ENCODE results near the gene GSTT2. TPM values are rescaled to one million over a fixed set of nuclear protein-coding genes. Genes with fewer than 3 reads are reported as not detected.
A peak's percentile ranks its signal among the peaks of the same experiment; 100 is the strongest.
"Not testable (repeated sequence)": the region's sequence is repeated elsewhere in the genome, so short reads cannot be mapped to it uniquely, and the experiment has no call there.

The GSTT2 gene
- total and polyA plus RNA-seq, 10 donors: 0.16 to 1.3 (median 0.44) TPM; not detected in 5

- H3K27ac ChIP-seq; H3K27me3 ChIP-seq (replicated peaks in 1 of 7); H3K9me3 ChIP-seq; H3K4me3 ChIP-seq; DNase-seq; H3K36me3 ChIP-seq; intact Hi-C loops (cut with DNase I; ENCODE audit: low total_unique reads); H3K4me1 ChIP-seq: not testable (repeated sequence)
- 36 to 59% (median 43%) methylated on average over 3 to 6 of the region's 7 CpGs; no CpG with 5 or more reads in 1 of the 5 donors for WGBS, 5 donors
These were observed 633 bp downstream of the GSTT2 start for GRCh38 chr22:23980567-23980966.

DNA sequence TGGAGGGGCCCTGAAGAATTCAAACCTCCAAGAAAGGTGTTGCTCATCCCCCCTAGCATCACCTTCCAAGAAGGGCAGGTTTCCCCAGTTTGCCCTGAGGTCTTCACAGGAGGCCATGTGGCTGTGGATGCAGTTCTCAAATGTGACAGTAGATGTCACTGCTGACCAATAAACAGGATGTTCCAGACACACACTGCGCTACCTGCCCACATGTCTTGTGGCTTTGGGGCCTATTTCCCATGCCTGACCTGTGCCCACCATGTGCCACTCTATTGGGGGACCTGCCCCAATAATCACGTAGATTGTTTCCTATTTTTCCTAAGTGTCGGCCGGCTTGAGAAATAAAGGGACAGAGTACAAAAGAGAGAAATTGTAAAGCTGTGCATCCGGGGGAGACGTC lies 4.5 kb downstream of the GSTT2 start:
- no peak for DNase-seq
- H3K36me3 ChIP-seq: no peaks in the 10 kb centered on the region
- no peaks in the 10 kb centered on the region for H3K4me1 ChIP-seq
- WGBS, 5 donors: 39 to 52% (median 45%) methylated on average over 4 to 6 of the region's 6 CpGs; no CpG with 5 or more reads in 1 of the 5 donors
- no peak for TF ChIP-seq POLR2AphosphoS5 (IDR thresholded peaks at IDR 0.05)
- TF ChIP-seq POLR2A (IDR thresholded peaks at IDR 0.05): no peak
- TF ChIP-seq, protein P1, sequence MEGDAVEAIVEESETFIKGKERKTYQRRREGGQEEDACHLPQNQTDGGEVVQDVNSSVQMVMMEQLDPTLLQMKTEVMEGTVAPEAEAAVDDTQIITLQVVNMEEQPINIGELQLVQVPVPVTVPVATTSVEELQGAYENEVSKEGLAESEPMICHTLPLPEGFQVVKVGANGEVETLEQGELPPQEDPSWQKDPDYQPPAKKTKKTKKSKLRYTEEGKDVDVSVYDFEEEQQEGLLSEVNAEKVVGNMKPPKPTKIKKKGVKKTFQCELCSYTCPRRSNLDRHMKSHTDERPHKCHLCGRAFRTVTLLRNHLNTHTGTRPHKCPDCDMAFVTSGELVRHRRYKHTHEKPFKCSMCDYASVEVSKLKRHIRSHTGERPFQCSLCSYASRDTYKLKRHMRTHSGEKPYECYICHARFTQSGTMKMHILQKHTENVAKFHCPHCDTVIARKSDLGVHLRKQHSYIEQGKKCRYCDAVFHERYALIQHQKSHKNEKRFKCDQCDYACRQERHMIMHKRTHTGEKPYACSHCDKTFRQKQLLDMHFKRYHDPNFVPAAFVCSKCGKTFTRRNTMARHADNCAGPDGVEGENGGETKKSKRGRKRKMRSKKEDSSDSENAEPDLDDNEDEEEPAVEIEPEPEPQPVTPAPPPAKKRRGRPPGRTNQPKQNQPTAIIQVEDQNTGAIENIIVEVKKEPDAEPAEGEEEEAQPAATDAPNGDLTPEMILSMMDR (IDR thresholded peaks at IDR 0.05 in 8 of 11, conservative IDR thresholded peaks at IDR 0.05 in 3 of 11): peak in 6 of 11 experiments; percentile 41 to 81 (median 62)
- H3K27me3 ChIP-seq (replicated peaks in 1 of 7): no peaks in the 10 kb centered on the region
- H3K9me3 ChIP-seq: no peaks in the 10 kb centered on the region
- intact Hi-C loops (cut with DNase I; ENCODE audit: low total_unique reads): no loop called here
- no peak overlapping the region for H3K27ac ChIP-seq
- no peak overlapping the region for H3K4me3 ChIP-seq

GRCh38 chr22:23986089-23986488 lies 6.2 kb downstream of the GSTT2 start:
- H3K36me3 ChIP-seq; H3K27me3 ChIP-seq (replicated peaks in 1 of 7); H3K27ac ChIP-seq; intact Hi-C loops (cut with DNase I; ENCODE audit: low total_unique reads); DNase-seq; H3K9me3 ChIP-seq; H3K4me3 ChIP-seq; H3K4me1 ChIP-seq: not testable (repeated sequence)
- WGBS, 5 donors: 80 to 94% (median 90%) methylated on average over 6 to 8 of the region's 8 CpGs; no CpG with 5 or more reads in 1 of the 5 donors

DNA sequence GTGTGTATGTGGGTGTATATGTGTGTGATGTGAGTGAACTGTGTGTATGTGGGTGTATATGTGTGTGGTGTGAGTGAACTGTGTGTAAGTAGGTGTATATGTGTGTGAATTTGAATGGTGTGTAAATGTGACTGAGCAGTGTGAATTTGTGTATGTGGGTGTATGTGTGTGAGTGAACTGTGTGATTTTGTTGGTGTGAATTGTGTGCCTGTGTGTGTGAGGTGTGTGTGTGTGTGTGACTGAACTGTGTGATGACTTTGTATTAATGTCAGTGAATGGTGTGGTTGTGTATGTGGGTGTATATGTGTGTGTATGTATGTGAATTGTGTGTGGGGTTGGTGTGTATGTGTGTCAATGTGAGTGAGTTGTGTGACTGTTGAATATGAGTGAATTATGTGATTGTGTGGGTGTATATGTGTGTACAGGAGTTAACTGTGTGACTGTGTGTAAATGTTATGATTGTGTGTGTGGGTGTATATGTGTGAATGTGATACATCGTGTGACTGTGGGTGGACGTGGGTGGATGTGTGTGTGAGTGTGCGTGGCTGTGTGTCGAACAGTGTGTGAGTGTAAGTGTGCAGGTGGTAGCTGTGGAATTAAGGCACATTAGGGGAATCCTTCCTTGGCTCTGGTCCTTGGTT lies 6.7 kb downstream of the GSTT2 start:
- H3K27me3 ChIP-seq (replicated peaks in 1 of 7); H3K9me3 ChIP-seq; H3K27ac ChIP-seq; H3K4me3 ChIP-seq; intact Hi-C loops (cut with DNase I; ENCODE audit: low total_unique reads); DNase-seq; H3K4me1 ChIP-seq; H3K36me3 ChIP-seq: not testable (repeated sequence)
- 53 to 81% (median 73%) methylated on average over 4 of the region's 4 CpGs; no CpG with 5 or more reads in 1 of the 5 donors for WGBS, 5 donors

- H3K4me3 ChIP-seq; DNase-seq; intact Hi-C loops (cut with DNase I; ENCODE audit: low total_unique reads); H3K27me3 ChIP-seq (replicated peaks in 1 of 7); H3K36me3 ChIP-seq; H3K4me1 ChIP-seq; H3K27ac ChIP-seq; H3K9me3 ChIP-seq: not testable (repeated sequence)
- 75 to 88% (median 83%) methylated on average over 1 to 2 of the region's 3 CpGs for WGBS, 5 donors
These were observed 9.8 kb downstream of the GSTT2 start for GRCh38 chr22:23989583-23990244.

DNA sequence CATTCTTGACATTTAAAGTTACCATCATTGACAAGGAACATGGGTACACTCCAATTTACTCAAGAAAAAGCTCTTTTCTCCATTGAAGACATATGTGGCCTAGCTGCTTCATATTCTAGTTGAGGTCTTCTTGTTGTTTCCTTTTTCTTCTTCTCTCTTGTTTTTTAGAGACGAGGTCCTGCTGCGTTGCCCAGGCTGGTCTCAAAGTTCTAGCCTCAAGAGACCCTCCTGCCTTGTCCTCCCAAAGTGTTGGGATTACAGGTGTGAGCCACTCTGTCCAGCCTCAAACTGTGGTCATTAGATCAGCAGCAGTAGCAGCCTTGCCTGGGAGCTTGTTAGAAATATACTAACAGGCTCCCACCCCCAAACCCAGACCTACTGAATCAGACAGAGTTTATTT lies 13.1 kb downstream of the GSTT2 start:
- H3K27ac ChIP-seq; H3K36me3 ChIP-seq; H3K4me1 ChIP-seq; H3K9me3 ChIP-seq; intact Hi-C loops (cut with DNase I; ENCODE audit: low total_unique reads); H3K27me3 ChIP-seq (replicated peaks in 1 of 7); H3K4me3 ChIP-seq; DNase-seq: not testable (repeated sequence)
- 52 to 84% (median 74%) methylated on average over 2 of the region's 2 CpGs for WGBS, 5 donors

DNA sequence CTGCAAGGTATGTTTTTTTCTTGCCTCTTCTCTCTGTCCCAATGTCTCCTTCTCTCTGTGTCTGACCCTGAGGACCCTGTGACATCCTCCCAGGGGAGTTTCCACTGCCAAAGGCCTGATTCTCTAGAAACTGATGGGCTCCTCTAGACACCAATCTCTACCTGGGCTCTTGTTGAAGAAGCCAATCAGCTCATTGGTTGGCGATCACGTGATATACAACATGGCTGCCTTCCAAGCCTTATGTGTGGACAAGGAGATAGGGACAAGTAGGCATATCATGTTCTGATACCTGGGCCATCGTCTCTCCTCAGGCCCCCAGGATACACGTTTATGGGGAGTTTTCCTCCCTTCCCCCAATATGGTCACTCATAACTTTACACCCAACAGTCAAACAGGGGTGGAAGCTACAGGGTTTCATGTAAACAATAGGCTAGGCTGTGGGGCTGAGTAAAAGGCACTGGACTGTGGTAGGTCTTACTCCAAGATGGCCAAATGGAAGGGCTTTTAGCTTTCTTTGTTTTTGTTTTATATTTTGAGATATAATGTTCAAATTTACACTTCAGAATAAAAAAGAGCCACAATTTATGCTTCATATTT lies 13.7 kb downstream of the GSTT2 start:
- H3K4me3 ChIP-seq; intact Hi-C loops (cut with DNase I; ENCODE audit: low total_unique reads); H3K4me1 ChIP-seq; H3K36me3 ChIP-seq; DNase-seq; H3K27ac ChIP-seq; H3K27me3 ChIP-seq (replicated peaks in 1 of 7); H3K9me3 ChIP-seq: not testable (repeated sequence)
- 66 to 91% (median 70%) methylated on average over 4 of the region's 4 CpGs for WGBS, 5 donors
